SK-N-SH (cell line): ENCODE data around the gene FGD1. TPM values are rescaled to one million over a fixed set of nuclear protein-coding genes. Genes with fewer than 3 reads are reported as not detected.

ENCODE experiments used
- CTCF ChIA-PET: fragments of 300-600, 350-600 bp; formaldehyde crosslinking; extraction: SDS; loops from one replicate; lab custom pipeline; 2021; lab: Yijun Ruan, JAX
- POLR2A ChIA-PET: fragments of 350-600 bp; sonication (Branson Sonifier 250); formaldehyde crosslinking; extraction: SDS; loops from one replicate; lab custom pipeline; 2020; ENCODE audit warnings: antibody characterized with exemption, inconsistent platforms; lab: Yijun Ruan, JAX
- DNase-seq: peaks from one replicate; pipeline ENCODE4 v3.0.0; 2012
- H2AFZ ChIP-seq: fragments of 200-600 bp; sonication (generic); 2 replicates; pipeline ENCODE4 v1.8.1; 2016; ENCODE audit warnings: antibody characterized with exemption, mild to moderate bottlenecking, low read depth
- H3F3A ChIP-seq: fragments of 200-600 bp; sonication (generic); replicated peaks from 2 replicates; pipeline ENCODE3; 2016; ENCODE audit warnings: antibody characterized with exemption, mild to moderate bottlenecking; ENCODE audit not compliant: insufficient read depth
- H3K27ac ChIP-seq, 2 experiments: fragments of 200-500 bp in 1 of 2; fragments of 200-600 bp in 1 of 2; sonication (Bioruptor generic) in 1 of 2; sonication (generic), shearing (Covaris generic) in 1 of 2; 2 replicates each; pipeline versions ENCODE4 v1.5.1 to v1.6.1; 2014 to 2016; ENCODE audit warnings: low read depth in 2 of 2, inconsistent platforms in 1 of 2, low read length in 1 of 2, mild to moderate bottlenecking in 1 of 2, mixed read lengths in 1 of 2
- H3K27me3 ChIP-seq: fragments of 200-600 bp; sonication (generic), shearing (Covaris generic); 2 replicates; pipeline ENCODE4 v1.6.1; 2016; ENCODE audit warnings: mixed run types; ENCODE audit not compliant: insufficient read depth
- H3K36me3 ChIP-seq, 2 experiments: fragments of 200-500 bp in 1 of 2; fragments of 200-600 bp in 1 of 2; sonication (Bioruptor generic) in 1 of 2; sonication (generic) in 1 of 2; replicated peaks in 1 of 2; 2 replicates each; pipeline versions ENCODE3 to v1.5.1; 2014 to 2016; ENCODE audit warnings: low read length in 1 of 2, mild to moderate bottlenecking in 1 of 2; ENCODE audit not compliant: insufficient read depth in 2 of 2, control insufficient read depth in 1 of 2
- H3K4me1 ChIP-seq, 2 experiments: fragments of 200-500 bp in 1 of 2; fragments of 200-600 bp in 1 of 2; sonication (Bioruptor generic) in 1 of 2; sonication (generic), shearing (Covaris generic) in 1 of 2; 2 replicates each; pipeline versions ENCODE4 v1.5.1 to v1.6.1; 2014 to 2016; ENCODE audit warnings: low read depth in 1 of 2, low read length in 1 of 2, mixed run types in 1 of 2; ENCODE audit not compliant: insufficient read depth in 2 of 2, control insufficient read depth in 1 of 2
- H3K4me2 ChIP-seq: fragments of 200-600 bp; sonication (generic), shearing (Covaris generic); 2 replicates; pipeline ENCODE4 v1.6.1; 2017; ENCODE audit warnings: mixed run types
- H3K4me3 ChIP-seq, 2 experiments: fragments of 200-500 bp in 1 of 2; fragments of 200-600 bp in 1 of 2; sonication (Bioruptor generic) in 1 of 2; sonication (generic), shearing (Covaris generic) in 1 of 2; 2 replicates each; pipeline versions ENCODE4 v1.5.1 to v1.8.1; 2014 to 2016; ENCODE audit warnings: low read depth in 2 of 2, inconsistent platforms in 1 of 2, low read length in 1 of 2, mild to moderate bottlenecking in 1 of 2, mixed read lengths in 1 of 2, moderate library complexity in 1 of 2
- H3K79me2 ChIP-seq: fragments of 200-600 bp; sonication (generic); 2 replicates; pipeline ENCODE4 v1.8.1; 2017; ENCODE audit warnings: mild to moderate bottlenecking; ENCODE audit not compliant: insufficient read depth
- H3K9ac ChIP-seq: fragments of 200-600 bp; sonication (generic); 2 replicates; pipeline ENCODE4 v1.6.1; 2017; ENCODE audit warnings: mixed run types
- H3K9me2 ChIP-seq: fragments of 200-600 bp; sonication (generic); 2 replicates; pipeline ENCODE4 v1.6.1; 2017; ENCODE audit warnings: mixed run types
- H3K9me3 ChIP-seq: fragments of 200-600 bp; sonication (generic); 2 replicates; pipeline ENCODE4 v1.6.1; 2017; ENCODE audit warnings: mixed run types, mild to moderate bottlenecking, moderate library complexity
- H4K20me1 ChIP-seq: fragments of 200-600 bp; sonication (generic); 2 replicates; pipeline ENCODE4 v1.6.1; 2017; ENCODE audit warnings: mild to moderate bottlenecking, mixed run types; ENCODE audit not compliant: insufficient read depth
- CHD2 ChIP-seq: fragments of 150-350 bp; IDR thresholded peaks from 2 replicates; pipeline ENCODE4 v1.6.1; 2018; ENCODE audit warnings: low read length; ENCODE audit not compliant: partially characterized antibody
- ELF1 ChIP-seq: IDR thresholded peaks from 2 replicates; pipeline ENCODE4 v1.4.0; 2012
- EZH2phosphoT487 ChIP-seq: fragments of 200-600 bp; sonication (generic); IDR thresholded peaks from 2 replicates; pipeline ENCODE4 v1.6.1; 2017; ENCODE audit warnings: low read depth, mixed run types, mild to moderate bottlenecking, antibody characterized with exemption, moderate library complexity, borderline replicate concordance
- FOSL2 ChIP-seq: IDR thresholded peaks from 2 replicates; pipeline ENCODE4 v1.4.0; 2012; ENCODE audit warnings: low read depth, mild to moderate bottlenecking, moderate library complexity, borderline replicate concordance
- FOXM1 ChIP-seq: IDR thresholded peaks from 2 replicates; pipeline ENCODE4 v1.4.0; 2012; ENCODE audit warnings: low read depth, mild to moderate bottlenecking
- GATA2 ChIP-seq: sonication (generic); formaldehyde crosslinking; IDR thresholded peaks from 2 replicates; pipeline ENCODE4 v1.5.0; 2020; ENCODE audit warnings: mild to moderate bottlenecking, missing genetic modification reagents
- MAX ChIP-seq: IDR thresholded peaks from 2 replicates; pipeline ENCODE4 v1.4.0; 2012; ENCODE audit warnings: low read depth
- MEF2A ChIP-seq: IDR thresholded peaks from 2 replicates; pipeline ENCODE4 v1.4.0; 2012; ENCODE audit warnings: low read depth, borderline replicate concordance
- MXI1 ChIP-seq: IDR thresholded peaks from 2 replicates; pipeline ENCODE4 v1.6.1; 2012; ENCODE audit warnings: mild to moderate bottlenecking, low read depth, low read length, improper control_type of control experiment
- NFIC ChIP-seq: IDR thresholded peaks from 2 replicates; pipeline ENCODE4 v1.4.0; 2012; ENCODE audit warnings: borderline replicate concordance
- RCOR1 ChIP-seq: fragments of 150-350 bp; IDR thresholded peaks from 2 replicates; pipeline ENCODE4 v1.6.1; 2017; ENCODE audit warnings: antibody characterized with exemption, low read length
- RXRA ChIP-seq: IDR thresholded peaks from 2 replicates; pipeline ENCODE4 v1.4.0; 2012; ENCODE audit warnings: low read depth, mild to moderate bottlenecking, borderline replicate concordance
- SIN3A ChIP-seq: IDR thresholded peaks from 2 replicates; pipeline ENCODE4 v1.6.1; 2012; ENCODE audit warnings: low read depth, mild to moderate bottlenecking, low read length, moderate library complexity, borderline replicate concordance
- SMC3 ChIP-seq: IDR thresholded peaks from 2 replicates; pipeline ENCODE4 v1.6.1; 2012; ENCODE audit warnings: low read depth, low read length, improper control_type of control experiment
- TEAD4 ChIP-seq: IDR thresholded peaks from 2 replicates; pipeline ENCODE4 v1.4.0; 2012; ENCODE audit warnings: mild to moderate bottlenecking, borderline replicate concordance; ENCODE audit not compliant: insufficient read depth
- YY1 ChIP-seq: IDR thresholded peaks from 2 replicates; pipeline ENCODE4 v1.4.0; 2012; ENCODE audit warnings: low read depth, mild to moderate bottlenecking
- WGBS: methylation state at CpG from one replicate; pipeline ENCODE4 v1.1.6; 2017; ENCODE audit warnings: low lambda C conversion rate; 5-methylcytosine and 5-hydroxymethylcytosine counted together
- polyA plus RNA-seq, 3 experiments: library from polyadenylated mRNA; depleted of rRNA; stranded (reverse); fragments of >200 nt; gene quantifications; 2 replicates each; pipeline ENCODE4 v1.2.3, GENCODE V29; 2012
- TF ChIP-seq, protein P1 (sequence below): IDR thresholded peaks from 2 replicates; pipeline ENCODE4 v1.4.0; 2012; ENCODE audit warnings: low read depth, borderline replicate concordance
- TF ChIP-seq, protein P2 (sequence below): IDR thresholded peaks from 2 replicates; pipeline ENCODE4 v1.6.1; 2012; ENCODE audit warnings: mild to moderate bottlenecking, low read depth, low read length, moderate library complexity
- TF ChIP-seq, protein P3 (sequence below): IDR thresholded peaks from 2 replicates; pipeline ENCODE4; 2012

FGD1 gene
- polyA plus RNA-seq, 1 of the 3 experiments (the other 2 are of a cell fraction) = 6.3 TPM

DNA sequence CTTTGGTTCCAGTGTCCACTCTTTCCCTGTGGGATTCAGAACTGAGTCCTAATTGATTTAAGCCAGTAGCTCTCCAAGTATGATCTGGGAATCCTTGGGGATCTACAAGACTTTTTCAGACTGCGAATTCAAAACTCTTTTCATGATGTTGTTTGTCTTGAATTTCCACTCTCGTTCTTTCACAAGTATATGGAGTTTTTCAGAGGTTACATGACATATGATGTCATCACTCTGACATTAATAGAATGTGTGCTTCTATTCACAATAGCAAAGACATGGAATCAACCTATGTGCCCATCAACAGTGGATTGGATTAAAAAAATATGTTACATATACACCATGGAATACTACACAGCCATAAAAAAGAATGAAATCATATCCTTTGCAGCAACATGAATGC is 79.1 kb downstream of the FGD1 start:
- no peaks in the 10 kb centered on the region for H3F3A ChIP-seq
- CTCF ChIA-PET = no interaction called here

More for the DNA sequence above, 79.1 kb downstream of the FGD1 start:
- Histone ChIP-seq H3K79me2 (no peaks in the 10 kb centered on the region), H3K4me2 (no peak overlapping the region), H3K36me3 (no peaks in the 10 kb centered on the region), H3K27ac (no peak overlapping the region), H3K4me3 (no peak overlapping the region), H3K9me2 (no peaks in the 10 kb centered on the region), H3K9me3 (no peaks in the 10 kb centered on the region), H2AFZ (no peak overlapping the region), H4K20me1 (no peaks in the 10 kb centered on the region), H3K4me1 (no peaks in the 10 kb centered on the region), H3K9ac (no peak overlapping the region), H3K27me3 (0 out of 2 replicates have a peak, but pooled peaks cover 15% of the 10 kb centered on the region)
- TF ChIP-seq, protein P1, sequence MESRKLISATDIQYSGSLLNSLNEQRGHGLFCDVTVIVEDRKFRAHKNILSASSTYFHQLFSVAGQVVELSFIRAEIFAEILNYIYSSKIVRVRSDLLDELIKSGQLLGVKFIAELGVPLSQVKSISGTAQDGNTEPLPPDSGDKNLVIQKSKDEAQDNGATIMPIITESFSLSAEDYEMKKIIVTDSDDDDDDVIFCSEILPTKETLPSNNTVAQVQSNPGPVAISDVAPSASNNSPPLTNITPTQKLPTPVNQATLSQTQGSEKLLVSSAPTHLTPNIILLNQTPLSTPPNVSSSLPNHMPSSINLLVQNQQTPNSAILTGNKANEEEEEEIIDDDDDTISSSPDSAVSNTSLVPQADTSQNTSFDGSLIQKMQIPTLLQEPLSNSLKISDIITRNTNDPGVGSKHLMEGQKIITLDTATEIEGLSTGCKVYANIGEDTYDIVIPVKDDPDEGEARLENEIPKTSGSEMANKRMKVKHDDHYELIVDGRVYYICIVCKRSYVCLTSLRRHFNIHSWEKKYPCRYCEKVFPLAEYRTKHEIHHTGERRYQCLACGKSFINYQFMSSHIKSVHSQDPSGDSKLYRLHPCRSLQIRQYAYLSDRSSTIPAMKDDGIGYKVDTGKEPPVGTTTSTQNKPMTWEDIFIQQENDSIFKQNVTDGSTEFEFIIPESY = no peak
- TF ChIP-seq RXRA (no peak), SIN3A (no peak), RCOR1 (no peak), CHD2 (no peak), MXI1 (no peak), ELF1 (no peak), FOSL2 (no peak), SMC3 (no peak), MEF2A (no peak), GATA2 (CRISPR knock-in tag) (no peak), YY1 (no peak), FOXM1 (no peak), EZH2phosphoT487 (no peak), TEAD4 (no peak), MAX (no peak), NFIC (no peak)
- TF ChIP-seq, protein P2, sequence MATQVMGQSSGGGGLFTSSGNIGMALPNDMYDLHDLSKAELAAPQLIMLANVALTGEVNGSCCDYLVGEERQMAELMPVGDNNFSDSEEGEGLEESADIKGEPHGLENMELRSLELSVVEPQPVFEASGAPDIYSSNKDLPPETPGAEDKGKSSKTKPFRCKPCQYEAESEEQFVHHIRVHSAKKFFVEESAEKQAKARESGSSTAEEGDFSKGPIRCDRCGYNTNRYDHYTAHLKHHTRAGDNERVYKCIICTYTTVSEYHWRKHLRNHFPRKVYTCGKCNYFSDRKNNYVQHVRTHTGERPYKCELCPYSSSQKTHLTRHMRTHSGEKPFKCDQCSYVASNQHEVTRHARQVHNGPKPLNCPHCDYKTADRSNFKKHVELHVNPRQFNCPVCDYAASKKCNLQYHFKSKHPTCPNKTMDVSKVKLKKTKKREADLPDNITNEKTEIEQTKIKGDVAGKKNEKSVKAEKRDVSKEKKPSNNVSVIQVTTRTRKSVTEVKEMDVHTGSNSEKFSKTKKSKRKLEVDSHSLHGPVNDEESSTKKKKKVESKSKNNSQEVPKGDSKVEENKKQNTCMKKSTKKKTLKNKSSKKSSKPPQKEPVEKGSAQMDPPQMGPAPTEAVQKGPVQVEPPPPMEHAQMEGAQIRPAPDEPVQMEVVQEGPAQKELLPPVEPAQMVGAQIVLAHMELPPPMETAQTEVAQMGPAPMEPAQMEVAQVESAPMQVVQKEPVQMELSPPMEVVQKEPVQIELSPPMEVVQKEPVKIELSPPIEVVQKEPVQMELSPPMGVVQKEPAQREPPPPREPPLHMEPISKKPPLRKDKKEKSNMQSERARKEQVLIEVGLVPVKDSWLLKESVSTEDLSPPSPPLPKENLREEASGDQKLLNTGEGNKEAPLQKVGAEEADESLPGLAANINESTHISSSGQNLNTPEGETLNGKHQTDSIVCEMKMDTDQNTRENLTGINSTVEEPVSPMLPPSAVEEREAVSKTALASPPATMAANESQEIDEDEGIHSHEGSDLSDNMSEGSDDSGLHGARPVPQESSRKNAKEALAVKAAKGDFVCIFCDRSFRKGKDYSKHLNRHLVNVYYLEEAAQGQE = no peak
- TF ChIP-seq, protein P3, sequence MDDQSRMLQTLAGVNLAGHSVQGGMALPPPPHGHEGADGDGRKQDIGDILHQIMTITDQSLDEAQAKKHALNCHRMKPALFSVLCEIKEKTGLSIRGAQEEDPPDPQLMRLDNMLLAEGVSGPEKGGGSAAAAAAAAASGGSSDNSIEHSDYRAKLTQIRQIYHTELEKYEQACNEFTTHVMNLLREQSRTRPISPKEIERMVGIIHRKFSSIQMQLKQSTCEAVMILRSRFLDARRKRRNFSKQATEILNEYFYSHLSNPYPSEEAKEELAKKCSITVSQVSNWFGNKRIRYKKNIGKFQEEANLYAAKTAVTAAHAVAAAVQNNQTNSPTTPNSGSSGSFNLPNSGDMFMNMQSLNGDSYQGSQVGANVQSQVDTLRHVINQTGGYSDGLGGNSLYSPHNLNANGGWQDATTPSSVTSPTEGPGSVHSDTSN = no peak
- DNase-seq = no peak
- POLR2A ChIA-PET = no interaction called here
- 23% methylated on average over 2 of the region's 2 CpGs for WGBS
